Endothelial cell of umbilical vein (primary cell): Measurements from ENCODE around the gene RPS24.

ENCODE experiments used
- FOS ChIP-seq: IDR thresholded peaks from 2 replicates; pipeline ENCODE4 v1.6.1; 2011; ENCODE audit warnings: mild to moderate bottlenecking, low read length, moderate library complexity, borderline replicate concordance; ENCODE audit not compliant: insufficient read depth
- MYC ChIP-seq: IDR thresholded peaks from one replicate; pipeline ENCODE4 v1.6.1; 2011; ENCODE audit warnings: mild to moderate bottlenecking, low read depth, low read length
- POLR2A ChIP-seq: IDR thresholded peaks from 2 replicates; pipeline ENCODE4 v1.6.1; 2012; ENCODE audit warnings: low read depth, mild to moderate bottlenecking, control low read depth, low read length
- POLR2AphosphoS5 ChIP-seq: IDR thresholded peaks from 2 replicates; pipeline ENCODE4 v1.6.1; 2012; ENCODE audit warnings: low read depth, mild to moderate bottlenecking, control low read depth, low read length, moderate library complexity; ENCODE audit not compliant: insufficient read depth
- TF ChIP-seq, protein P1 (sequence below), 2 donors: IDR thresholded peaks; 1 replicate in 1 of 2; 2 replicates in 1 of 2; pipeline ENCODE4 v1.5.1; 2011; ENCODE audit warnings: low read length in 2 of 2, mild to moderate bottlenecking in 2 of 2, moderate library complexity in 2 of 2, control low read depth in 1 of 2, inconsistent platforms in 1 of 2, low read depth in 1 of 2; ENCODE audit not compliant: insufficient read depth in 1 of 2; ENCODE audit errors: extremely low read depth in 1 of 2

GRCh38 chr10:78058562-78058961, 24.9 kb downstream of the RPS24 start:
- TF ChIP-seq POLR2AphosphoS5 (no peak), POLR2A (no peak), FOS (no peak), MYC (no peak)
- TF ChIP-seq, protein P1, sequence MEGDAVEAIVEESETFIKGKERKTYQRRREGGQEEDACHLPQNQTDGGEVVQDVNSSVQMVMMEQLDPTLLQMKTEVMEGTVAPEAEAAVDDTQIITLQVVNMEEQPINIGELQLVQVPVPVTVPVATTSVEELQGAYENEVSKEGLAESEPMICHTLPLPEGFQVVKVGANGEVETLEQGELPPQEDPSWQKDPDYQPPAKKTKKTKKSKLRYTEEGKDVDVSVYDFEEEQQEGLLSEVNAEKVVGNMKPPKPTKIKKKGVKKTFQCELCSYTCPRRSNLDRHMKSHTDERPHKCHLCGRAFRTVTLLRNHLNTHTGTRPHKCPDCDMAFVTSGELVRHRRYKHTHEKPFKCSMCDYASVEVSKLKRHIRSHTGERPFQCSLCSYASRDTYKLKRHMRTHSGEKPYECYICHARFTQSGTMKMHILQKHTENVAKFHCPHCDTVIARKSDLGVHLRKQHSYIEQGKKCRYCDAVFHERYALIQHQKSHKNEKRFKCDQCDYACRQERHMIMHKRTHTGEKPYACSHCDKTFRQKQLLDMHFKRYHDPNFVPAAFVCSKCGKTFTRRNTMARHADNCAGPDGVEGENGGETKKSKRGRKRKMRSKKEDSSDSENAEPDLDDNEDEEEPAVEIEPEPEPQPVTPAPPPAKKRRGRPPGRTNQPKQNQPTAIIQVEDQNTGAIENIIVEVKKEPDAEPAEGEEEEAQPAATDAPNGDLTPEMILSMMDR (IDR thresholded peaks at IDR 0.05; ENCODE audit: extremely low read depth in 1 of 2, insufficient read depth in 1 of 2, low read depth in 1 of 2, low read length in 2 of 2): no peak
